Liver (tissue), 3 donors: ENCODE results near the gene TXNL1.

Experiments
- EGR1 ChIP-seq, 2 donors: IDR thresholded peaks; 2 replicates each; pipeline ENCODE4 v1.6.1; 2016 to 2018; ENCODE audit warnings: antibody characterized with exemption in 2 of 2, low read depth in 2 of 2
- FOXA1 ChIP-seq: IDR thresholded peaks from 2 replicates; pipeline ENCODE4 v1.6.1; 2016; ENCODE audit warnings: antibody characterized with exemption
- GABPA ChIP-seq, 2 donors: IDR thresholded peaks in 1 of 2; conservative IDR thresholded peaks in 1 of 2; 2 replicates each; pipeline ENCODE4 v1.6.1; 2016; ENCODE audit warnings: antibody characterized with exemption in 2 of 2, mild to moderate bottlenecking in 1 of 2, moderate library complexity in 1 of 2
- TF ChIP-seq, protein P1 (sequence below): fragments of 150-350 bp; IDR thresholded peaks from 2 replicates; pipeline ENCODE4 v1.5.1; 2017; ENCODE audit warnings: improper control_type of control experiment, low read depth, low read length; ENCODE audit not compliant: missing input control
- donor health status: healthy.
- donor health status: healthy.

DNA sequence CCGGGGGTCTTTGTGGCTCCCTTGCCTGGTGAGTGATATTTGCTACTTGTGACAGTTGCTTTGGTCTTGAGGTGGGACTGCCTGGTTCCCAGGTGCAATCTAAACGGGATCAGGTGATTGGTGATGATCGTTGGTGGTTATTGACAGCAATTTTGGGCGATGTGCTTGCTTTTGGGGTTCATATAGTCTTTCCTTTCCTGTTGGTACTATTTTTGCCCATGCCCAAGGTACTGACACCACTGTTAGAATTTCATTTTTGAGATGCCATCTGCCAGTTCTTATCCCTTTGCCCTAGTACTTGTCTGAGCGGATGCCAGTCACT lies 13.3 kb upstream of the TXNL1 start:
- TF ChIP-seq, protein P1, sequence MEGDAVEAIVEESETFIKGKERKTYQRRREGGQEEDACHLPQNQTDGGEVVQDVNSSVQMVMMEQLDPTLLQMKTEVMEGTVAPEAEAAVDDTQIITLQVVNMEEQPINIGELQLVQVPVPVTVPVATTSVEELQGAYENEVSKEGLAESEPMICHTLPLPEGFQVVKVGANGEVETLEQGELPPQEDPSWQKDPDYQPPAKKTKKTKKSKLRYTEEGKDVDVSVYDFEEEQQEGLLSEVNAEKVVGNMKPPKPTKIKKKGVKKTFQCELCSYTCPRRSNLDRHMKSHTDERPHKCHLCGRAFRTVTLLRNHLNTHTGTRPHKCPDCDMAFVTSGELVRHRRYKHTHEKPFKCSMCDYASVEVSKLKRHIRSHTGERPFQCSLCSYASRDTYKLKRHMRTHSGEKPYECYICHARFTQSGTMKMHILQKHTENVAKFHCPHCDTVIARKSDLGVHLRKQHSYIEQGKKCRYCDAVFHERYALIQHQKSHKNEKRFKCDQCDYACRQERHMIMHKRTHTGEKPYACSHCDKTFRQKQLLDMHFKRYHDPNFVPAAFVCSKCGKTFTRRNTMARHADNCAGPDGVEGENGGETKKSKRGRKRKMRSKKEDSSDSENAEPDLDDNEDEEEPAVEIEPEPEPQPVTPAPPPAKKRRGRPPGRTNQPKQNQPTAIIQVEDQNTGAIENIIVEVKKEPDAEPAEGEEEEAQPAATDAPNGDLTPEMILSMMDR = no peak
- TF ChIP-seq GABPA (IDR thresholded peaks at IDR 0.05 in 1 of 2, conservative IDR thresholded peaks at IDR 0.05 in 1 of 2) = no peak
- TF ChIP-seq FOXA1 = no peak
- no peak for TF ChIP-seq EGR1 (IDR thresholded peaks at IDR 0.05; ENCODE audit: low read depth in 2 of 2)
